Endodermal cell (in vitro differentiated cells): ENCODE data around the gene PRRT4. TPM values are rescaled to one million over a fixed set of nuclear protein-coding genes. Genes with fewer than 3 reads are reported as not detected.

ENCODE experiments used
- DNase-seq: peaks from one replicate; pipeline ENCODE4 v3.0.0-alpha.2; 2017
- H3K27ac ChIP-seq: 2 replicates; pipeline ENCODE4 v1.5.1; 2013; ENCODE audit warnings: mild to moderate bottlenecking, low read depth, low read length, moderate library complexity
- H3K27me3 ChIP-seq: 2 replicates; pipeline ENCODE4 v1.6.1; 2013; ENCODE audit warnings: mild to moderate bottlenecking, low read length, moderate library complexity; ENCODE audit not compliant: insufficient read depth, control insufficient read depth, poor library complexity, severe bottlenecking
- H3K36me3 ChIP-seq: 2 replicates; pipeline ENCODE4 v1.7.0; 2013; ENCODE audit warnings: mild to moderate bottlenecking, low read length, moderate library complexity; ENCODE audit not compliant: control insufficient read depth, insufficient read depth
- H3K4me1 ChIP-seq: one replicate; pipeline ENCODE4 v1.7.0; 2013; ENCODE audit warnings: low read length; ENCODE audit not compliant: control insufficient read depth, insufficient read depth
- H3K4me3 ChIP-seq: 2 replicates; pipeline ENCODE4 v1.5.1; 2013; ENCODE audit warnings: mild to moderate bottlenecking, low read length, moderate library complexity
- H3K9ac ChIP-seq: 2 replicates; pipeline ENCODE4 v1.6.1; 2013; ENCODE audit warnings: mild to moderate bottlenecking, low read length, moderate library complexity; ENCODE audit not compliant: poor library complexity, severe bottlenecking; ENCODE audit errors: extremely low read depth
- H3K9me3 ChIP-seq: 2 replicates; pipeline ENCODE4 v1.6.1; 2013; ENCODE audit warnings: mild to moderate bottlenecking, low read length, moderate library complexity; ENCODE audit not compliant: control insufficient read depth
- H3K27ac Mint-ChIP-seq: 2 replicates; pipeline ENCODE4 v1.8.0; 2020; ENCODE audit warnings: mixed read lengths
- H3K27me3 Mint-ChIP-seq: 2 replicates; pipeline ENCODE4 v1.8.0; 2021; ENCODE audit warnings: mild to moderate bottlenecking, mixed read lengths; ENCODE audit not compliant: insufficient read depth
- H3K36me3 Mint-ChIP-seq: 2 replicates; pipeline ENCODE4 v1.8.0; 2020; ENCODE audit warnings: low read depth, mixed read lengths
- H3K4me1 Mint-ChIP-seq: 2 replicates; pipeline ENCODE4 v1.8.0; 2020; ENCODE audit warnings: mixed read lengths
- H3K4me3 Mint-ChIP-seq: 2 replicates; pipeline ENCODE4 v1.8.0; 2020; ENCODE audit warnings: mild to moderate bottlenecking, moderate library complexity, mixed read lengths
- H3K9me3 Mint-ChIP-seq: 2 replicates; pipeline ENCODE4 v1.8.0; 2020; ENCODE audit warnings: mild to moderate bottlenecking, mixed read lengths
- WGBS, 2 experiments: methylation state at CpG; one replicate each; pipeline versions ENCODE4 v1.1.5 to v1.1.7; 2013; ENCODE audit warnings: missing lambda C conversion rate in 2 of 2, mixed read lengths in 1 of 2; ENCODE audit not compliant: insufficient coverage in 1 of 2, insufficient read length in 1 of 2; 5-methylcytosine and 5-hydroxymethylcytosine counted together
- total RNA-seq, 2 donors: library from RNA; stranded (reverse); fragmentation: NEBNext Ultra II Directional in 1 of 2; extraction: Animal tissue kit (Norgen Biotek cat#: 25700) in 1 of 2; gene quantifications; 2 replicates in 1 of 2; 3 replicates in 1 of 2; pipeline ENCODE4 v1.2.1, GENCODE V29; 2021
- TF ChIP-seq, protein P1 (sequence below): fragments of 200-600 bp; sonication (generic); conservative IDR thresholded peaks from 2 replicates; pipeline ENCODE4 v1.5.0; 2021; ENCODE audit warnings: antibody characterized with exemption, mild to moderate bottlenecking

Gene PRRT4
- total RNA-seq, 2 donors from 2014 or later: 0.18 TPM; not detected in 1

DNA sequence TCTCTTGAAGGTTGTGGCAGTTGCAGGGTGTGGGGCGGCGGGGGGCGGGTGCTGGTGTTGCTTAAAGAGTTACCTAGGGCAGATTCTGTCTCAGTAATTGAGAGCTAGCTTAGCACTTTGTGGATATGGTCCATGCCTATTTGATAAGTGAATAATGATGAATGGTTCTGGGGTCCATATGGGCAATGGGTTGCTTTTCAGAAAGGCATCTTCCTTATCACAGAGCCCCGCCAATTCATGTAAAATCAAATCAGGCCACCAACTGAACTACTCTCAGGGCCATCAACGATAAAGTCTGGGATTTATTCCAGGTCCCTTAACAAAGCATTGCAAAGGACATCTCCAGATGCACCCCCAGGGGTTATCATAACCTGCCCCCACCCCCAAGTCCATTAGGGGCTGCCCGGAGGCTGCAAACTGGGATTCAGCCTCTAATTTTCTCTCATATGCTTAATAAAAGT, 1.8 kb upstream of the PRRT4 start:
- no peaks in the 10 kb centered on the region for H3K36me3 Mint-ChIP-seq
- TF ChIP-seq, protein P1, sequence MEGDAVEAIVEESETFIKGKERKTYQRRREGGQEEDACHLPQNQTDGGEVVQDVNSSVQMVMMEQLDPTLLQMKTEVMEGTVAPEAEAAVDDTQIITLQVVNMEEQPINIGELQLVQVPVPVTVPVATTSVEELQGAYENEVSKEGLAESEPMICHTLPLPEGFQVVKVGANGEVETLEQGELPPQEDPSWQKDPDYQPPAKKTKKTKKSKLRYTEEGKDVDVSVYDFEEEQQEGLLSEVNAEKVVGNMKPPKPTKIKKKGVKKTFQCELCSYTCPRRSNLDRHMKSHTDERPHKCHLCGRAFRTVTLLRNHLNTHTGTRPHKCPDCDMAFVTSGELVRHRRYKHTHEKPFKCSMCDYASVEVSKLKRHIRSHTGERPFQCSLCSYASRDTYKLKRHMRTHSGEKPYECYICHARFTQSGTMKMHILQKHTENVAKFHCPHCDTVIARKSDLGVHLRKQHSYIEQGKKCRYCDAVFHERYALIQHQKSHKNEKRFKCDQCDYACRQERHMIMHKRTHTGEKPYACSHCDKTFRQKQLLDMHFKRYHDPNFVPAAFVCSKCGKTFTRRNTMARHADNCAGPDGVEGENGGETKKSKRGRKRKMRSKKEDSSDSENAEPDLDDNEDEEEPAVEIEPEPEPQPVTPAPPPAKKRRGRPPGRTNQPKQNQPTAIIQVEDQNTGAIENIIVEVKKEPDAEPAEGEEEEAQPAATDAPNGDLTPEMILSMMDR: no peak
- peaks cover 92% of the 10 kb centered on the region for H3K27me3 Mint-ChIP-seq
- Histone ChIP-seq H3K27me3 (peaks cover 94% of the 10 kb centered on the region), H3K9me3 (no peaks in the 10 kb centered on the region), H3K27ac (no peak overlapping the region), H3K9ac (no peak overlapping the region), H3K4me1 (no peaks in the 10 kb centered on the region), H3K4me3 (no peak overlapping the region), H3K36me3 (no peaks in the 10 kb centered on the region)
- no peaks in the 10 kb centered on the region for H3K4me1 Mint-ChIP-seq
- H3K27ac Mint-ChIP-seq: no peak overlapping the region
- no peak overlapping the region for H3K4me3 Mint-ChIP-seq
- no peaks in the 10 kb centered on the region for H3K9me3 Mint-ChIP-seq
- DNase-seq: no peak
- WGBS, 2 experiments: 60 to 85% methylated on average over 2 to 6 of the region's 6 CpGs

DNA sequence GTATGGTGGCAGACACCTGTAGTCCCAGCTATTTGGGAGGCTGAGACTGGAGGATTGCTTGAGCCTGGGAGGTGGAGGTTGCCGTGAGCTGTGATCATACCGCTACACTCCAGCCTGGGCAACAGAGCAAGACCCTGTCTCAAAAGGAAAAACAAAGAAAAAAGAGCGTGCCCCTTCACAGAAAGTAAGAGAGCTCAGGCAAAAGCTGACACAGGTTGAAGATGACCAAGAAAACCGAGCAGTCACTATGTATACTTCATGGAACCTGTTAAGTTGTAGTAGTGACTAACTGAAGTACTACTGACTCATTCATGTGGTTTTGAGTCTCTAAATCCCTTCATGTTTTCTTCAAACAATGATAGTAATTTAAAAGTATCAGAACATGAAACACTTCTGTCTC, 1.2 kb upstream of the PRRT4 start:
- no peaks in the 10 kb centered on the region for H3K4me1 ChIP-seq
- H3K9me3 ChIP-seq: no peaks in the 10 kb centered on the region
- DNase-seq: no peak
- H3K27me3 ChIP-seq: peaks cover 98% of the 10 kb centered on the region
- peaks cover 96% of the 10 kb centered on the region for H3K27me3 Mint-ChIP-seq
- H3K4me3 ChIP-seq: no peak overlapping the region
- H3K9me3 Mint-ChIP-seq: no peaks in the 10 kb centered on the region
- H3K4me3 Mint-ChIP-seq: no peak overlapping the region
- H3K36me3 ChIP-seq: no peaks in the 10 kb centered on the region
- 71 to 76% methylated on average over 2 to 4 of the region's 4 CpGs for WGBS, 2 experiments
- H3K27ac ChIP-seq: no peak overlapping the region
- TF ChIP-seq, protein P1: no peak
- H3K36me3 Mint-ChIP-seq: no peaks in the 10 kb centered on the region
- no peak overlapping the region for H3K27ac Mint-ChIP-seq
- no peak overlapping the region for H3K9ac ChIP-seq
- no peaks in the 10 kb centered on the region for H3K4me1 Mint-ChIP-seq

DNA sequence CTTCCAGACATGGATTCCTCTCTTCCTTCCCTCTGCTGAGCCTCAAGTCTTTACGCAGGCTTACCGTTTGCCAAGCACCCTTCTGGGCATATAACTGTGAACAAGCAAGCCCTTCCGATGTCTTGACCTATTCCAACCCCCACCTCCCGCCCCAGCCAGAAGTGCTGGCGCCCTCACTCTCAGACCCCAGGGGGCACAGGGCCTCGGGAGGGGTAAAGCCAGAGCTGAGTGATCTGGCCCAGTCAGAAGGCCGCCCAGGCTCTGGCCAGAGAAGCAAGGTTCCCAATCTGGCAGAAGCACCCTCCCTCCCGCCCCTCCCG, 1.2 kb downstream of the PRRT4 start:
- Histone ChIP-seq H3K9ac (no peak overlapping the region), H3K27me3 (peaks cover 92% of the 10 kb centered on the region), H3K9me3 (no peaks in the 10 kb centered on the region), H3K4me3 (peak overlapping the region; percentile 74), H3K27ac (no peak overlapping the region), H3K36me3 (no peaks in the 10 kb centered on the region), H3K4me1 (no peaks in the 10 kb centered on the region)
- no peak overlapping the region for H3K27ac Mint-ChIP-seq
- no peak for DNase-seq
- no peaks in the 10 kb centered on the region for H3K4me1 Mint-ChIP-seq
- H3K36me3 Mint-ChIP-seq: no peaks in the 10 kb centered on the region
- peak overlapping the region; percentile 54 for H3K4me3 Mint-ChIP-seq
- no peaks in the 10 kb centered on the region for H3K9me3 Mint-ChIP-seq
- peaks cover 94% of the 10 kb centered on the region for H3K27me3 Mint-ChIP-seq
- WGBS, 2 experiments: 30% methylated on average over 9 of the region's 9 CpGs; no CpG with 5 or more reads in 1 of the 2 experiments
- TF ChIP-seq, protein P1: no peak
